Spinal cord (tissue), 10 donors: ENCODE results near the gene HOXD9. TPM values are rescaled to one million over a fixed set of nuclear protein-coding genes. Genes with fewer than 3 reads are reported as not detected.

Experiments
- DNase-seq, 6 donors: peaks; one replicate each; pipeline versions ENCODE4 v3.0.0 to v3.0.0-alpha.2; 2013 to 2015; ENCODE audit warnings: low spot score in 6 of 6, low read depth in 4 of 6
- H3K27ac ChIP-seq: one replicate; pipeline ENCODE4 v1.5.1; 2013; ENCODE audit warnings: low read depth, low read length, control low read depth
- H3K27me3 ChIP-seq: one replicate; pipeline ENCODE4 v1.6.1; 2013; ENCODE audit warnings: low read length; ENCODE audit not compliant: control insufficient read depth, insufficient read depth
- H3K36me3 ChIP-seq: one replicate; pipeline ENCODE4 v1.6.1; 2013; ENCODE audit warnings: low read length; ENCODE audit not compliant: control insufficient read depth, insufficient read depth
- H3K4me1 ChIP-seq: one replicate; pipeline ENCODE4 v1.6.1; 2013; ENCODE audit warnings: low read length; ENCODE audit not compliant: control insufficient read depth, insufficient read depth
- H3K4me3 ChIP-seq: one replicate; pipeline ENCODE4 v1.5.1; 2013; ENCODE audit warnings: low read depth, low read length, control low read depth
- H3K9me3 ChIP-seq: one replicate; pipeline ENCODE4 v1.6.1; 2013; ENCODE audit warnings: low read length; ENCODE audit not compliant: control insufficient read depth, insufficient read depth
- WGBS: methylation state at CpG from one replicate; pipeline ENCODE4 v1.1.5; 2013; ENCODE audit warnings: missing lambda C conversion rate; ENCODE audit not compliant: insufficient coverage; 5-methylcytosine and 5-hydroxymethylcytosine counted together
- polyA plus RNA-seq, 2 donors: library from polyadenylated mRNA; unstranded; fragments of 120-200 nt; gene quantifications; one replicate each; pipeline ENCODE4 v1.2.1, GENCODE V29; 2013; ENCODE audit not compliant: insufficient read length in 2 of 2
- total RNA-seq, 2 donors: library from RNA; depleted of rRNA in 1 of 2; stranded (reverse); fragments of 120-200 nt in 1 of 2; fragments of >200 nt in 1 of 2; gene quantifications; one replicate each; pipeline versions ENCODE4 v1.2.3 to v1.2.4, GENCODE V29; 2013 to 2014
- donor health status: healthy.

The HOXD9 gene
- total and polyA plus RNA-seq, 4 donors, result 0.22 to 3.2 (median 3.1) TPM

- Histone ChIP-seq H3K27ac (no peak overlapping the region), H3K27me3 (peaks cover 2% of the 10 kb centered on the region), H3K9me3 (no peaks in the 10 kb centered on the region), H3K4me3 (peak overlapping the region; percentile 14), H3K36me3 (peaks cover 33% of the 10 kb centered on the region), H3K4me1 (peaks cover 62% of the 10 kb centered on the region)
- peak in 1 of 6 donors; percentile 75 for DNase-seq
- WGBS, result 20% methylated on average over 1 of the region's 6 CpGs
Measured at GRCh38 chr2:176146101-176146500, 23.6 kb downstream of the HOXD9 start.

GRCh38 chr2:176146645-176147044 is 24.1 kb downstream of the HOXD9 start:
- Histone ChIP-seq H3K4me1 (peaks cover 64% of the 10 kb centered on the region), H3K27me3 (peaks cover 2% of the 10 kb centered on the region), H3K27ac (peak overlapping the region; percentile 11)

GRCh38 chr2:176147210-176147799 is 24.8 kb downstream of the HOXD9 start:
- Histone ChIP-seq H3K4me3 (peak overlapping the region; percentile 14), H3K27ac (peak overlapping the region; percentile 11), H3K27me3 (peaks cover 2% of the 10 kb centered on the region), H3K9me3 (no peaks in the 10 kb centered on the region), H3K36me3 (peaks cover 40% of the 10 kb centered on the region), H3K4me1 (peaks cover 64% of the 10 kb centered on the region)
- 29% methylated on average over 23 of the region's 32 CpGs for WGBS
- DNase-seq, result peak in 1 of 6 donors; percentile 51

More at GRCh38 chr2:176146645-176147044, 24.1 kb downstream of the HOXD9 start:
- DNase-seq, result peak in 1 of 6 donors; percentile 32
- Histone ChIP-seq H3K36me3 (peaks cover 33% of the 10 kb centered on the region), H3K4me3 (peak overlapping the region; percentile 14), H3K9me3 (no peaks in the 10 kb centered on the region)

- Histone ChIP-seq H3K27ac (peak overlapping the region; percentile 50), H3K27me3 (peaks cover 2% of the 10 kb centered on the region), H3K4me3 (peak overlapping the region; percentile 22), H3K9me3 (no peaks in the 10 kb centered on the region), H3K36me3 (peaks cover 46% of the 10 kb centered on the region), H3K4me1 (peaks cover 64% of the 10 kb centered on the region)
- WGBS, result 23% methylated on average over 24 of the region's 31 CpGs
- DNase-seq, result peak in 1 of 6 donors; percentile 65
Measured at GRCh38 chr2:176147800-176148496, 25.4 kb downstream of the HOXD9 start.

DNA sequence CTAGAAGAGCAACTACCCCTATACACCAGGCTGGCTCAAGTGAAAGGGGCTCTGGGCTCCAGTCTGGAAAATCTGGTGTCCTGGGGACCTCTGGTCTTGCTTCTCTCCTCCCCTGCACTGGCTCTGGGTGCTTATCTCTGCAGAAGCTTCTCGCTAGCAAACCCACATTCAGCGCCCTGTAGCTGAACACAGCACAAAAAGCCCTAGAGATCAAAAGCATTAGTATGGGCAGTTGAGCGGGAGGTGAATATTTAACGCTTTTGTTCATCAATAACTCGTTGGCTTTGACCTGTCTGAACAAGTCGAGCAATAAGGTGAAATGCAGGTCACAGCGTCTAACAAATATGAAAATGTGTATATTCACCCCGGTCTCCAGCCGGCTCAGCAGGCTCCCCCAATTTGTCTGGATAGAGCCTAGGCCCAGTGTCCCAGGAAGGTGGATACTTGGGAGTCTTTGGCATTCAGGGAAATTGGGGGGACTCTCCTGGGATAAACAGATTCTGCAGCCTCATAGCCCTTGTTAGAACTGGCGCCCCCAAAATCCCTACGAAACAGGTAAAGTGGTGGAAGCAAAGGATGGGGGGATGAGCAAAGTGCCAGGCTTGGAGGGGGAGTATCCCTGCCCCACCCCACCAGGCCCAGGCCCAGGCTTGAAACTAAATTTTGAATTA is 26.4 kb downstream of the HOXD9 start:
- peaks cover 2% of the 10 kb centered on the region for H3K27me3 ChIP-seq
- DNase-seq, result peak in 1 of 6 donors; percentile 73
- H3K9me3 ChIP-seq, result no peaks in the 10 kb centered on the region
- peaks cover 61% of the 10 kb centered on the region for H3K4me1 ChIP-seq
- H3K27ac ChIP-seq, result peak overlapping the region; percentile 50
- 63% methylated on average over 10 of the region's 11 CpGs for WGBS
- peak overlapping the region; percentile 22 for H3K4me3 ChIP-seq
- H3K36me3 ChIP-seq, result peaks cover 48% of the 10 kb centered on the region

DNA sequence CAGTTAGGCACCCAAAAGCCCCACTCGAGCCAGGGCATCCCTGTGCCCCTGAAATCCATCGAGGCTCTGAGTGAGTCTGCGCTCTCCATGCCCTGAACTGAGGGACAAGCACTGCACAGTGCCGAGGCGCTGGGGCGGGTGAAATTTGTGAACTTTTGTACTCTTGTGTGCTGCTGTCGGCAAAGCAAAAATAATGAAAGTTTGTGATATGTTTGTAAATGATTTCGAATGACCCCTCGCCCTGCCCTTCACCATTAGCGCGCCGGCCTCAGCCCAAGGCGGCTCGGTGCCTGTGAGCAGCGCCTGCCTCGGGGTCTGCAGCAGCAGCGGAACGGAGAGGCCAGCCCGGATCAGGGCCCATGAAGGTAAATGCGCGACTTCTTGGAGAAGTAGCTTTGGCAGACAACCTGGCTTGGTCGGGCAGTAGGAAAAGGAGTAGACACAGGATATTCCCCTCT is 27.0 kb downstream of the HOXD9 start:
- Histone ChIP-seq H3K36me3 (peaks cover 48% of the 10 kb centered on the region), H3K9me3 (no peaks in the 10 kb centered on the region), H3K4me1 (peaks cover 61% of the 10 kb centered on the region), H3K27ac (peak overlapping the region; percentile 9), H3K27me3 (peaks cover 2% of the 10 kb centered on the region), H3K4me3 (peak overlapping the region; percentile 4)
- DNase-seq, result no peak
- WGBS, result 40% methylated on average over 18 of the region's 22 CpGs

DNA sequence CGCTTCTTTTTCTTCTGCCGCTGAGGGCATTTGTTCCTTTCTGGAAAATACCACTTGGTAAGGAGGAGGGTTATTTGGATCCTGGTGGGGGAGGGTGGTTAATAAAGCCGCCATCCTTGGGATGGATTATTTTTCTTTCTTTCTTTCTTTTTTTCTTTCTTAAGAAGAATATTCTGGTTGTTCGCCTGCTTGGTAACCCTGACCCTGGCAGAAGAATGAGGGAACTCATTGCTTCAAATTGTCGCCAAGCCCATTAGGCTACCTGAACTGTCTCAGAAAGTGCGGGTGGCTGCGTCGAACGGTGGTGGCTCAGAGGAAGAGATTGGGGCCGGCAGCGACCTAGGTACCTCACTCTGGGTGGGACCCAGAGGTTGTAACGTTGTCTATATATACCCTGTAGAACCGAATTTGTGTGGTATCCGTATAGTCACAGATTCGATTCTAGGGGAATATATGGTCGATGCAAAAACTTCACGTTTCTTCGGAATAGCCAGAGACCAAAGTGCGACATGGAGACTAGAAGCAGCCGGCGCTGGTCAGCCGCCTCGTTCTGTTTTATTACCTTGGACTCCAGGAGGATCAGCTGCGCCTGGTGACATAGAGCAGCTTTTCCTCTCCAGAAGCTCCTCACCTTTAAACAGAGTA is 27.5 kb downstream of the HOXD9 start:
- peaks cover 59% of the 10 kb centered on the region for H3K4me1 ChIP-seq
- H3K27me3 ChIP-seq, result peaks cover 2% of the 10 kb centered on the region
- H3K36me3 ChIP-seq, result peaks cover 48% of the 10 kb centered on the region
- H3K27ac ChIP-seq, result peak overlapping the region; percentile 9
- H3K4me3 ChIP-seq, result no peak overlapping the region
- no peaks in the 10 kb centered on the region for H3K9me3 ChIP-seq
- WGBS, result 42% methylated on average over 18 of the region's 24 CpGs
- peak in 1 of 6 donors; percentile 61 for DNase-seq

- Histone ChIP-seq H3K4me3 (no peak overlapping the region), H3K36me3 (peaks cover 53% of the 10 kb centered on the region), H3K27me3 (peaks cover 2% of the 10 kb centered on the region), H3K27ac (peak overlapping the region; percentile 9), H3K4me1 (peaks cover 59% of the 10 kb centered on the region), H3K9me3 (no peaks in the 10 kb centered on the region)
- 15% methylated on average over 11 of the region's 14 CpGs for WGBS
- DNase-seq, result peak in 1 of 6 donors; percentile 68
Measured at GRCh38 chr2:176150584-176151441, 28.3 kb downstream of the HOXD9 start.
